Keratinocyte (primary cell): ENCODE results near the gene PDK2.

Experiments
- EZH2 ChIP-seq: IDR thresholded peaks from one replicate; pipeline ENCODE4 v1.6.1; 2012; ENCODE audit warnings: inconsistent platforms, mild to moderate bottlenecking, low read length, moderate library complexity
- TF ChIP-seq, protein P1 (sequence below), 3 experiments: IDR thresholded peaks in 1 of 3; conservative IDR thresholded peaks in 1 of 3; optimal IDR thresholded peaks in 1 of 3; 2 replicates in 2 of 3; 3 replicates in 1 of 3; pipeline versions ENCODE3 to v1.5.1; 2011; ENCODE audit warnings: low read length in 3 of 3, mild to moderate bottlenecking in 3 of 3, moderate library complexity in 2 of 3, control low read depth in 1 of 3, inconsistent platforms in 1 of 3; ENCODE audit not compliant: insufficient read depth in 2 of 3; ENCODE audit errors: extremely low read depth in 1 of 3

DNA sequence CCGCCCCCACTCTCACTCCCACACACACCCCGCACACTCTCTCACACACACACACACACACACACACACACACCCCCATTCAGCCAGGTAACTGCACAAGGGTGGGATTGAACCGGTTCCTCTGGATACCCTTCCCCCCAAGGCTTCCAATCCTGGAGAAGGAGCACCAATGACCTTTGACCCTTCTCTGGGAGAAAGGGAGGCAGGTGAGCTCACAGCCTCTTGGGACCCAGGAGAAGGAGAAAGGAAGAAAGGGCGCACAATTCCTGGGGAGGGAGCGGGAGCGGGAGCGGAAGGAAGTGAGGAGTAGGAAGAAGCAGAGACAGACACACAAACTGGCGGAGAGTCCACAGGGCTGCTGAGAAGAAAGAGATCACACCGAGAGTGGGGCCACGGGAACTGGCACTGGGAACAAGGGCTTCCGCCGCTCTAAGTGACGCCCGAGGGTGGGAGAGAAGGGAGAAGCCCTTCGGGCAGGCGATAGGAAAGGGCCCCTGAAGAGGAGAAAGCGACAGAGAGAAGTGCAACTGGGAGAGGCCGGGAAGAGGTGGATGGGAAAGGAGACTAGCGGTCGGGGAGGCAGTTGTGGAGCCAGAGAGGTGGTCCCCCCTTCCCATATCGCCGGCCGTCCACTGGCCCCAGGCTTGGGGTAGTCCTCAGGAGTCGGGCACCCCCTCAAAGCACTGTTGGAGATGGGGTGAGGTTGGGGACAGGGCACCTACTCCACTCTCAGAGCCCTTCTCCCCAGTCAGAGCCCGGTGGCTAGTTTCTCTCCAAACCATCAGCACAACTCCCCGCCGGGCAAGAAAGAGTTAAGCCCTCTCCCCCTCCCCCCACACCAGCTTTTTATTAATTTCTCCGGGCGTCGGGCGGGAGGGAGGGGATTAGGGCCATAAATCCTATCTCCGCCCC lies 33.5 kb downstream of the PDK2 start:
- TF ChIP-seq, protein P1, sequence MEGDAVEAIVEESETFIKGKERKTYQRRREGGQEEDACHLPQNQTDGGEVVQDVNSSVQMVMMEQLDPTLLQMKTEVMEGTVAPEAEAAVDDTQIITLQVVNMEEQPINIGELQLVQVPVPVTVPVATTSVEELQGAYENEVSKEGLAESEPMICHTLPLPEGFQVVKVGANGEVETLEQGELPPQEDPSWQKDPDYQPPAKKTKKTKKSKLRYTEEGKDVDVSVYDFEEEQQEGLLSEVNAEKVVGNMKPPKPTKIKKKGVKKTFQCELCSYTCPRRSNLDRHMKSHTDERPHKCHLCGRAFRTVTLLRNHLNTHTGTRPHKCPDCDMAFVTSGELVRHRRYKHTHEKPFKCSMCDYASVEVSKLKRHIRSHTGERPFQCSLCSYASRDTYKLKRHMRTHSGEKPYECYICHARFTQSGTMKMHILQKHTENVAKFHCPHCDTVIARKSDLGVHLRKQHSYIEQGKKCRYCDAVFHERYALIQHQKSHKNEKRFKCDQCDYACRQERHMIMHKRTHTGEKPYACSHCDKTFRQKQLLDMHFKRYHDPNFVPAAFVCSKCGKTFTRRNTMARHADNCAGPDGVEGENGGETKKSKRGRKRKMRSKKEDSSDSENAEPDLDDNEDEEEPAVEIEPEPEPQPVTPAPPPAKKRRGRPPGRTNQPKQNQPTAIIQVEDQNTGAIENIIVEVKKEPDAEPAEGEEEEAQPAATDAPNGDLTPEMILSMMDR (optimal IDR thresholded peaks at IDR 0.05 in 1 of 3, IDR thresholded peaks at IDR 0.05 in 1 of 3, conservative IDR thresholded peaks at IDR 0.05 in 1 of 3; ENCODE audit: extremely low read depth in 1 of 3, insufficient read depth in 2 of 3, low read length in 3 of 3), result no peak
- TF ChIP-seq EZH2, result peak; percentile 85
